ENCODE results near the gene FOXD1. TPM values are rescaled to one million over a fixed set of nuclear protein-coding genes. Genes with fewer than 3 reads are reported as not detected.
"Not testable (repeated sequence)": the region's sequence is repeated elsewhere in the genome, so short reads cannot be mapped to it uniquely, and the experiment has no call there.

Gene FOXD1
- total RNA-seq, 4 donors from 2014 or later: 0.28 to 1.3 TPM; not detected in 2

- Histone ChIP-seq H3K36me3 (no peaks in the 10 kb centered on the region), H3K9me3 (no peaks in the 10 kb centered on the region), H3K27ac (no peak overlapping the region), H3K4me3 (no peak overlapping the region), H3K27me3 (no peaks in the 10 kb centered on the region), H3K4me1 (no peaks in the 10 kb centered on the region)
- no peak for DNase-seq
- no peak for TF ChIP-seq CTCF (IDR thresholded peaks at IDR 0.05)
- TF ChIP-seq POLR2A (IDR thresholded peaks at IDR 0.05): no peak
- intact Hi-C loops (cut with DNase I; ENCODE audit: low total_unique reads): no loop called here
Measured at GRCh38 chr5:73480500-73480899, 31.9 kb upstream of the FOXD1 start.

GRCh38 chr5:73472116-73472515, 23.5 kb upstream of the FOXD1 start:
- Histone ChIP-seq H3K4me3 (no peak overlapping the region), H3K36me3 (no peaks in the 10 kb centered on the region)

GRCh38 chr5:73471654-73472053, 23.1 kb upstream of the FOXD1 start:
- Histone ChIP-seq H3K4me3 (no peak overlapping the region), H3K4me1 (no peaks in the 10 kb centered on the region), H3K9me3 (no peaks in the 10 kb centered on the region), H3K27me3 (no peaks in the 10 kb centered on the region), H3K27ac (no peak overlapping the region), H3K36me3 (no peaks in the 10 kb centered on the region)
- no peak for DNase-seq
- TF ChIP-seq POLR2A (IDR thresholded peaks at IDR 0.05) (no peak), CTCF (IDR thresholded peaks at IDR 0.05) (no peak)
- intact Hi-C loops (cut with DNase I; ENCODE audit: low total_unique reads): no loop called here

More at GRCh38 chr5:73472116-73472515, 23.5 kb upstream of the FOXD1 start:
- Histone ChIP-seq H3K27ac (no peak overlapping the region), H3K27me3 (no peaks in the 10 kb centered on the region), H3K4me1 (no peaks in the 10 kb centered on the region), H3K9me3 (no peaks in the 10 kb centered on the region)
- DNase-seq: no peak
- TF ChIP-seq POLR2A (IDR thresholded peaks at IDR 0.05): no peak
- no peak for TF ChIP-seq CTCF (IDR thresholded peaks at IDR 0.05)
- intact Hi-C loops (cut with DNase I; ENCODE audit: low total_unique reads): no loop called here

- no peak overlapping the region for H3K27ac ChIP-seq
- intact Hi-C loops (cut with DNase I; ENCODE audit: low total_unique reads): no loop called here
- no peak for DNase-seq
Measured at GRCh38 chr5:73469878-73470277, 21.3 kb upstream of the FOXD1 start.

GRCh38 chr5:73468638-73469037, 20.1 kb upstream of the FOXD1 start:
- H3K4me1 ChIP-seq; H3K36me3 ChIP-seq; DNase-seq; H3K9me3 ChIP-seq; H3K4me3 ChIP-seq; H3K27me3 ChIP-seq; intact Hi-C loops (cut with DNase I; ENCODE audit: low total_unique reads); H3K27ac ChIP-seq: not testable (repeated sequence)

More at GRCh38 chr5:73469878-73470277, 21.3 kb upstream of the FOXD1 start:
- no peaks in the 10 kb centered on the region for H3K9me3 ChIP-seq
- no peak overlapping the region for H3K4me3 ChIP-seq
- H3K27me3 ChIP-seq: no peaks in the 10 kb centered on the region
- TF ChIP-seq CTCF (IDR thresholded peaks at IDR 0.05) (no peak), POLR2A (IDR thresholded peaks at IDR 0.05) (no peak)
- H3K36me3 ChIP-seq: no peaks in the 10 kb centered on the region
- H3K4me1 ChIP-seq: no peaks in the 10 kb centered on the region

All from uterus (tissue), 4 donors.